ENCODE results near the gene DTNB.
"Not testable (repeated sequence)": the region's sequence is repeated elsewhere in the genome, so short reads cannot be mapped to it uniquely, and the experiment has no call there.

DTNB gene

GRCh38 chr2:25535411-25536289, 137.7 kb downstream of the DTNB start:
- DNase-seq = not testable (repeated sequence)

DNA sequence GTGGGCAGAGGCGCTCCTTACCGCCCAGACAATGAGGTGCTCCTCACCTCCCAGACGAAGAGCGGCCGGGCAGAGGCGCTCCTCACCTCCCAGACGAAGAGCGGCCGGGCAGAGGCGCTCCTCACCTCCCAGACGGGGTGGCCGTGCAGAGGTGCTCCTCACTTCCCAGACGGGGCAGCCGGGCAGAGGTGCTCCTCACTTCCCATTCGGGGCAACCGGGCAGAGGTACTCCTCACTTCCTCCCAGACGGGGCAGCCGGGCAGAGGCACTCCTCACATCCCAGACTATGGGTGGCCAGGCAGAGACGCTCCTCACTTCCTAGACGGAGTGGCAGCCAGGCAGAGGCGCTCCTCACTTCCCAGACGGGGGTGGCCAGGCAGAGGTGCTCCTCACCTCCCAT, 138.4 kb downstream of the DTNB start:
- not testable (repeated sequence) for DNase-seq

DNA sequence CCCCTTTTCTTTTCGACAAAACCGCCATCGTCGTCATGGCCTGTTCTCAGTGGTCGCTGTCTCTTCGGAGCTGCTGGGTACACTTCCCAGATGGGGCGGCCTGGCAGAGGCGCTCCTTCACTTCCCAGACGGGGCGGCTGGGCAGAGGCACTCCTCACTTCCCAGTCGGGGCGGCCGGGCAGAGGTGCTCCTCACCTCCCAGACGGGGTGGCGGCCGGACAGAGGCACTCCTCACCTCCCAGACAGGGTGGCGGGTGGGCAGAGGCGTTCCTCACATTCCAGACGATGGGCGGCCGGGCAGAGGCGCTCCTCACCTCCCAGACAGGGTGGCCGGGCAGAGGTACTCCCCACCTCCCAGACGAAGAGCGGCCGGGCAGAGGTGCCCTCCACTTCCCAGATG, 138.9 kb downstream of the DTNB start:
- no peak for DNase-seq

DNA sequence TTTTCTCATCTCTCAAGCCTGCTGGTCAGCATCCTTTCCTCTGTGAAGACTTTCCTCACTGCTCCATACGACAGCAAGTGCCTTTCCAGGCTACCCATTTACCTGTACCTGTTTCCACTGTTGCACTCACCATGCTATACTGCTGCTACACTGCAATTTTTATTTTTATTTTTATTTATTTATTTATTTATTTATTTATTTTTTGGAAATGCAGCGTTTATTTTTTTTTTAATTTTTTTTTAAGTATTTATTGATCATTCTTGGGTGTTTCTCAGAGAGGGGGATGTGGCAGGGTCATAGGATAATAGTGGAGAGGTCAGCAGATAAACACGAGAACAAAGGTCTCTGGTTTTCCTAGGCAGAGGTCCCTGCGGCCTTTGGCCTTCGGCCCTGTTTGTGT, 139.6 kb downstream of the DTNB start:
- DNase-seq = not testable (repeated sequence)

DNA sequence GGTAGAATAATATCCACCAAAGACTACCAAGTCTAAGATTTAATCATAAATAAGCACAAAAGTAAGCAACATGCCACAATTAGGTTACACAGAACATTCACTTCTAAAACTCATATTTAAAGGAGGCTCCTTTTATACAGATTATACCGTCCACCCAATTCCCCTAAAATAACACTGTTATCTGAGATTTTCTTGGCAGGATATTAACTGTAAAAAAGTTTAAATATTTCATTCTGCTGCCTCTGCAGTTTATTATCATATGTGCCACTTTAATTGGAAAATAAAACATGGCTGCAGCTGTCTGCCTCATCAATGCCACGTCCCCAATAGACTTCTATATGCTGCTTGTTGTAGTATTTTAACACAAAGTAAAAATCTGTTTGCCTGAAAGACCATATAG, 140.9 kb downstream of the DTNB start:
- DNase-seq = no peak

GRCh38 chr2:25529034-25529433, 144.3 kb downstream of the DTNB start:
- no peak for DNase-seq

- no peak for DNase-seq
Observed at GRCh38 chr2:25528173-25528572, 145.2 kb downstream of the DTNB start.

DNA sequence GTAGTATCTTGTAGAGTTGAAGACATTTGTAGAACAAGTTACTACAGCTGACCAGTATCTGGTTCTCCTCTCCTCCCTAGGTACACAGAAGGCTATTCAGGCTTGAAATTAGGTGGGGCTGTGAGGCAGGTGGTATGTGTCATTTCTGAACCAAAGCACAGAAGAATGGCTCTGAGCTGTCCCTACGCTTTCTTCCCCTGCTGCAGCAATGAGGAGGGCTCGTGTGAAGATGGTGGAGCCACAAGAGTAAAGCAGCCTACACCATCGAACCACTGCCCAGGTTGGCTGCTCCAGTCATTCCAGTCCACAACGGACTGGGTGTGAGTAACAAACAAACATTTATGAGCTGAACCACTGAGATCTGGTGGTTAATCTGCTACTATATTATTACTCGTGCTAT, 148.9 kb downstream of the DTNB start:
- DNase-seq = no peak

DNA sequence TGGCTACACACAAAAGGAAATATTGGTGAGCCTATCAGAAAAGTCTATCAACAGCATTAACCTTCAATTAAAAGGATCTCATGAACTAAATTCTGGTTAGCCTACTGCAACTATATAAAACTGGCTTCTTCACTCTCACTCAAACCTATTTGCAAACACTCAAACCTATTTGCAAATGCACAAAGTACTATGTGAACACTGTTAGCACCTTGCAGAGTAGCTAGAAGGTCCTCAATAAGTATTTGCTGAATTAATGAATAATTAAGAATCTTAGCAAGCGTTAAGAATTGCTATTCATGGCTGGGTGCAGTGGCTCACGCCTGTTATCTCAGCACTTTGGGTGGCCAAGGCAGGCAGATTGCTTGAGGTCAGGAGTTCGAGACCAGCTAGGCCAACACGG, 150.3 kb downstream of the DTNB start:
- DNase-seq = no peak

GRCh38 chr2:25521665-25522387, 151.6 kb downstream of the DTNB start:
- DNase-seq = no peak

DNA sequence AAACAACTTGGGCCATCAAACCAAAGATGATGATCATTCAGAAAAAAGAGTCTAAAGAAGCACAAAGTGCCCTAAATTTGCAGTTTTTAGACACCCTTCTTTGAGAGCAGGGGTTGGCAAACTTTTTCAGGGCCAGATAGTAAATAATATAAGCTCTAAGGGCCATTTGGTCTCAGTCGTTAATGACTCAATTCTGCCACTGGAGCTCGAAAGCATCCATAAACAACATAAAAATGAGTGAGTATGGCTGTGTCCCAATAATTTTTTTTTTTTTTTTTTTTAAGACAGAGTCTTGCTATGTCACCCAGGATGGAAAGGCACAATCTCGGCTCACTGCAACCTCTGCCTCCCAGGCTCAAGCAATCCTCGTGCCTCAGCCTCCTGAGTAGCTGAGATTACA, 152.3 kb downstream of the DTNB start:
- no peak for DNase-seq

GRCh38 chr2:25517701-25518100, 155.7 kb downstream of the DTNB start:
- no peak for DNase-seq

- no peak for DNase-seq
Observed at GRCh38 chr2:25514043-25514637, 159.2 kb downstream of the DTNB start.

- DNase-seq = no peak
Observed at GRCh38 chr2:25512707-25513106, 160.7 kb downstream of the DTNB start.

DNA sequence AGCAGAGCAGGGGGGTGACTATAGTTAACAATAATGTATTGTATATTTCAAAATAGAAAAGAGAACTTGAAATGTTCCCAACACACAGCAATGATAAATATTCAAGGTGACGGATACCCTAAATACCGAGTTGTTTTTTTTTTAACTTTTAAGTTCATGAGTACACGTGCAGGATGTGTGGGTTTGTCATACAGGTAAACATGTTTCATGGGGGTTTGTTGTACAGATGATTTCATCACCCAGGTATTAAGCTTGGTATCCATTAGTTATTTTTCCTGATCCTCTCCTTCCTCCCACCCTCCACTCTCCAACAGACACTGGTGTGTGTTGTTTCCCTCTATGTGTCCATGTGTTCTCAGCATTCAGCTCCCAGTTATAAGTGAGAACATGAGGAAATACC, 167.2 kb downstream of the DTNB start:
- no peak for DNase-seq

DNA sequence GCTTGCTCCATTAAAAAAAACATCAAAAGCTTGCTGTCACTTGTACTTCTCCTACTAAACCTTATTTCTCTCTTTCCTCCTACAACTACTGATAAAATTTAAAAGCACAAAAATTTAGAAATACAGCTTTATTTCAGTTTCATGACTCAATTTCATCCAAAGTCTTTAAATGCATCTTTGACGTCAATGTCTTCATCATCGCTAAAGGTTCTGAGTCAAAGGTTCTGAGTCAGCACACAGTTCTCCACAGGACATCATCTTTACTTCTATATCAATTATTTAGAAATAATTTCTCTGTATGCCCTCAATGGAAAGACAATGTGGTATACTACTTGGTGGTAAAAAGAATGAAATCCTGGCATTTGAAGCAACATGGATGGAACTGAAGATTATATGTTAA, 167.8 kb downstream of the DTNB start:
- no peak for DNase-seq

DNA sequence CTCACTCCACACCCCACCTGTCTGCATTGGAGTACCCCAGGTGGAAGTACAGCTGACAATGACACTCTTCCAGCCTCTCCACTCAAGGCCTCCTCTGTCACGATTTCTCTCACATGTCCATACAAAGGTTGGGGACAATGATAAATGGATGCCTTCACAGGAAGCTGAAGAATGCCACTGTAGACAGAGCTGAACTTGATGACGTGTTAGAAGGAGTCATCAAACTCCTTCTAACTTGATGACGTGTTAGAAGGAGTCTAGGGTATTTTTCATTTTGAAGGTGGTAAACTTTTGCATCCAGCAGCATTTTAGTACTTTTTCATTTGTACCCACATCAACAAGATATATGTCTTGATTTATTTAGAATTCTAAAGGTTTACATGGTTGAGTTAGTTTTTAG, 168.2 kb downstream of the DTNB start:
- DNase-seq = no peak

- no peak for DNase-seq
Observed at GRCh38 chr2:25504266-25504665, 169.1 kb downstream of the DTNB start.

DNA sequence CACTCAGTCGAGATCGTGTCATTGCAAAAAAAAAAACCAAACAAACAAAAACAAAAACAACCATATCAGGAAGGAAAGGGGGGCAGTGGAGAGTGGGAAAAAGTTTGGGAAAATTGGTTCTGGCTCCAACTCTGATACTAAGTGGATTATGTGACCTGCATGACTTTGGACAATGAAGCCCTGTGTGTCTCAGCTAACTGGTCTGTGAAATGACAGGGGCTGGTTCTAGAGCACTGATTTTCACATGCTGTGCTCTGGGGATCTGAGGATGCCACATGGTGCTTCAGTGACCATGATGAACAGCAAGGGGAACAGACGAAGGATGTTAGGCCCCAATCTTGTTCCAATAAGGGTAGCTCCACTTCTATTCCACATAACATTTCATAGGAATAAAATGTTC, 174.2 kb downstream of the DTNB start:
- no peak for DNase-seq

DNA sequence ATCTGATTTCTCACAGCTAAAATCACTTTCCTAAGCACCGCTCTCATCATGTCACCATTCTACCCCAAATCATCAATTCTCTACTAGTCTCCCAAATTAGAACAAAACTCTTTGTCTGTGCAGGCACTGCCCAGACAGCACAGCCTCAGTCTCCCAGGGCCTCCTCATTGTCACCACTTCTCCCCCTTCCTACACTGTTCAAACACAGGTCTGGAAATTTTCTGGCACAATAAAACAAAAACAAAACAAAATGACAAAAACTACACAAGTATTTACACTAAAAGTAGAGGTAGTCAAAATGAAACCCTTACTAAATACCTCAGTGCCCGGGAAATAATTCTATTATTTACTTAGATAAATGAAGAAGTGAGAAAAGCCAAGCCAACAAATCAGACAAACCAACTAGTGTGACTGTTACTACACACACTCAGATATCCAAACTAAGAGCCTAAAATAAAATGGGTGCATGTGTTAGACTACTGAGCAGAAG, 175.4 kb downstream of the DTNB start:
- no peak for DNase-seq

DNA sequence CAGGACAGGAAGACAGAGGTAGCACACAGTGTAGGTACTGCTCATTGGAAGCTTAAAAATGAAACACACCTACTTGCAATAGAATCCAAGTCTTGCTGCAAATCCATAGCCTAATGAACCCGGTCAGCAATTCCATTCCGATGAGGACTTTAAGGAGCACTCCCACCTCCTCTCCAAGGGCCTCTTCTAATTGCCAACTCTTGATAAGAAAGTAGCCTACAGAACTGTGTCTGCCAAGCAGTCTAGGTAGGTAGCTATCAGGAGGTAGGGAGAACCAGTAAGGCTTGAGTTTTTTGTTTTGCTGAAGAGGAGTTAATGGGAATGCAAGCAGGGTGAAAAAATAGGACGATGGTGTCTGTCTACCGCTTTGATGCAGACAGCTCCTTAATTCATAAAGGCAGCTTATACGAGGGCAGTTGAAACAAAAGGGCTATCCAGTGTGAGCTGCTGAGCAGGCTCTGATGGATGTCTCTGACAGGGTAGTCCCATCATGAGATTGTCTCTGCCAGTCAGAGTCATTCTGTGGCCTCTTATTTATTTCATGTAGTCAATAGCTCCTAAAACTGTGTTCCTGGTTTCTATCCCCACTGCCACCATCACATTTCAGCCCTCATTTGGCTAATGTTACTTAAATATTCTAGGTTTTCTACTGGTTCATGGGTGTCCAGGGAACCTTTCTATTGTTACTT, 176.0 kb downstream of the DTNB start:
- no peak for DNase-seq

GRCh38 chr2:25494616-25495015, 178.8 kb downstream of the DTNB start:
- DNase-seq = no peak

DNA sequence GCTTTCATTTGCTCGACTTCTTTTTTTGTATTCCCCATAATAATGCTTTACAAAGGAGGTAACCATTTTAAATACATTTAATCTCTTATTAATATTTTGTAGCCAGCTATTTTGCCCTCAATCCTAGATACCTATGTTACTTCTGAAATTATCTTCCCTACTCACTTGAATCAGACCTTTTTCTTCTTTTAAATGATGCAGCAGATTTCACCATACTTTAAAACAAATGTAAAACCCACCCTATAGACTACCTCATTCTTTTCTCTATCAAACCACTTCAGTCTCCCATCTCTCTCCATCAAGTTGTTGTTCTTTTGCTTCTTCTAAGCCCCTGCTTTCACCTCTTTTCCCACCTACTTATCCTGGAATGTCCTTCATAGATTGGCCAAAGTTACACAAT, 180.2 kb downstream of the DTNB start:
- no peak for DNase-seq

Measured in activated CD4-positive, alpha-beta T cell treated with anti-CD3 and anti-CD28 coated beads, Interleukin-2, amount 50 U/mL, for 1 hour (primary cell).